A549 (cell line): ENCODE data around the gene NTRK3. TPM values are rescaled to one million over a fixed set of nuclear protein-coding genes. Genes with fewer than 3 reads are reported as not detected.

Experiments
- ATAC-seq, 2 experiments: fragments of 200-7000 bp in 1 of 2; fragments of >200 bp in 1 of 2; cut with Nextera tagmentation in 1 of 2; cut with Tn5 transposase in 1 of 2; 3 replicates each; pipeline versions ENCODE4 v1.8.0 to v1.9.1; 2018 to 2020; ENCODE audit warnings: mild to moderate bottlenecking in 1 of 2, moderate library complexity in 1 of 2
- CTCF ChIA-PET: fragments of 300-600 bp; sonication (Branson Sonifier 250); formaldehyde crosslinking; extraction: SDS; loops from one replicate; lab custom pipeline; 2021; ENCODE audit warnings: antibody characterized with exemption, inconsistent platforms; lab: Yijun Ruan, JAX
- POLR2A ChIA-PET: fragments of 350-600 bp; formaldehyde crosslinking; extraction: SDS; loops from one replicate; lab custom pipeline; 2021; ENCODE audit warnings: antibody characterized with exemption, inconsistent platforms; lab: Yijun Ruan, JAX
- DNase-seq, 2 experiments: peaks; one replicate each; pipeline versions ENCODE4 v3.0.0 to v3.0.0-alpha.2; 2011 to 2016; ENCODE audit warnings: low read depth in 1 of 2, low spot score in 1 of 2
- FAIRE-seq: peaks from 2 replicates; lab custom pipeline; 2011; peaks lifted over from hg19 to GRCh38; lab: Jason Lieb, UNC
- H3K27ac ChIP-seq, 2 experiments: fragments of >200 bp; sonication (Bioruptor Twin); formaldehyde crosslinking; 3 replicates each; pipeline ENCODE4 v1.5.1; 2016 to 2017
- H3K4me1 ChIP-seq: fragments of >200 bp; sonication (Bioruptor Twin); formaldehyde crosslinking; 3 replicates; pipeline ENCODE4 v1.6.1; 2016
- H3K4me2 ChIP-seq: fragments of >200 bp; sonication (Bioruptor Twin); formaldehyde crosslinking; 3 replicates; pipeline ENCODE4 v1.6.1; 2016
- H3K4me3 ChIP-seq: fragments of >200 bp; sonication (Bioruptor Twin); formaldehyde crosslinking; 3 replicates; pipeline ENCODE4 v1.5.1; 2016
- H3K9me3 ChIP-seq: fragments of >200 bp; sonication (Bioruptor Twin); formaldehyde crosslinking; 3 replicates; pipeline ENCODE4 v1.6.1; 2016
- CHD2 ChIP-seq: fragments of 150-350 bp; IDR thresholded peaks from 2 replicates; pipeline ENCODE4 v1.6.1; 2014; ENCODE audit warnings: low read length; ENCODE audit not compliant: partially characterized antibody
- EP300 ChIP-seq, 2 experiments: fragments of >200 bp; sonication (Bioruptor Twin); formaldehyde crosslinking; IDR thresholded peaks; 2 replicates in 1 of 2; 3 replicates in 1 of 2; pipeline ENCODE4 v1.6.1; 2016 to 2017
- ESRRA ChIP-seq: fragments of 150-350 bp; IDR thresholded peaks from 2 replicates; pipeline ENCODE4 v1.6.1; 2014; ENCODE audit warnings: mild to moderate bottlenecking, low read length, borderline replicate concordance
- FOSB ChIP-seq: fragments of 250-450 bp; sonication (Bioruptor Pico); IDR thresholded peaks from 2 replicates; pipeline ENCODE4 v1.5.0; 2020; ENCODE audit warnings: mild to moderate bottlenecking, moderate library complexity
- FOSL2 ChIP-seq, 2 experiments: fragments of 450-650 bp in 1 of 2; fragments of >200 bp in 1 of 2; sonication (Bioruptor Twin) in 1 of 2; formaldehyde crosslinking; IDR thresholded peaks; 2 replicates each; pipeline versions ENCODE4 v1.5.0 to v1.6.1; 2016 to 2020; ENCODE audit warnings: mild to moderate bottlenecking in 1 of 2, moderate library complexity in 1 of 2
- FOXS1 ChIP-seq: fragments of 250-450 bp; sonication (Bioruptor Pico); IDR thresholded peaks from 2 replicates; pipeline ENCODE4 v1.5.0; 2020; ENCODE audit warnings: mild to moderate bottlenecking, moderate library complexity
- JUNB ChIP-seq: fragments of >200 bp; sonication (Bioruptor Twin); formaldehyde crosslinking; IDR thresholded peaks from 2 replicates; pipeline ENCODE4 v1.6.1; 2016
- MAZ ChIP-seq: fragments of 150-350 bp; IDR thresholded peaks from 2 replicates; pipeline ENCODE4 v1.6.1; 2014; ENCODE audit warnings: antibody characterized with exemption, low read depth, low read length, borderline replicate concordance
- MYC ChIP-seq: IDR thresholded peaks from 2 replicates; pipeline ENCODE4 v1.6.1; 2012; ENCODE audit warnings: mild to moderate bottlenecking, inconsistent platforms, low read length, improper control_type of control experiment, borderline replicate concordance
- NFE2L2 ChIP-seq: fragments of 150-350 bp; conservative IDR thresholded peaks from 2 replicates; pipeline ENCODE4 v1.6.1; 2014; ENCODE audit warnings: low read length
- NPAS2 ChIP-seq: fragments of 250-450 bp; sonication (Bioruptor Pico); IDR thresholded peaks from 2 replicates; pipeline ENCODE4 v1.8.0; 2022; ENCODE audit warnings: mild to moderate bottlenecking, moderate library complexity, borderline replicate concordance
- NR3C1 ChIP-seq: fragments of >200 bp; sonication (Bioruptor Twin); formaldehyde crosslinking; IDR thresholded peaks from 3 replicates; pipeline ENCODE4 v1.6.1; 2017
- PHF8 ChIP-seq: fragments of 200-600 bp; sonication (generic); IDR thresholded peaks from 2 replicates; pipeline ENCODE4 v1.6.1; 2016; ENCODE audit warnings: low read depth, mild to moderate bottlenecking, antibody characterized with exemption, moderate library complexity, borderline replicate concordance
- POLR2AphosphoS2 ChIP-seq: conservative IDR thresholded peaks from 2 replicates; pipeline ENCODE4 v1.6.1; 2012; ENCODE audit warnings: low read length, improper control_type of control experiment, inconsistent platforms
- RARB ChIP-seq: fragments of 250-450 bp; sonication (Bioruptor Pico); IDR thresholded peaks from 2 replicates; pipeline ENCODE4 v1.8.0; 2021; ENCODE audit warnings: mild to moderate bottlenecking, moderate library complexity
- TFCP2L1 ChIP-seq: fragments of 250-450 bp; sonication (Bioruptor Pico); IDR thresholded peaks from 2 replicates; pipeline ENCODE4 v1.5.0; 2021; ENCODE audit warnings: mild to moderate bottlenecking
- TP53 ChIP-seq: fragments of 250-450 bp; sonication (Bioruptor Pico); IDR thresholded peaks from 2 replicates; pipeline ENCODE4 v1.5.0; 2021; ENCODE audit warnings: mild to moderate bottlenecking, moderate library complexity
- ZC3H11A ChIP-seq: fragments of 450-650 bp; IDR thresholded peaks from 2 replicates; pipeline ENCODE4 v1.6.1; 2014; ENCODE audit warnings: antibody characterized with exemption, mild to moderate bottlenecking
- WGBS: methylation state at CpG from one replicate; pipeline ENCODE4 v1.1.6; 2017; ENCODE audit errors: missing lambda C conversion rate; 5-methylcytosine and 5-hydroxymethylcytosine counted together
- polyA plus RNA-seq, 4 experiments: library from polyadenylated mRNA; depleted of rRNA in 3 of 4; stranded (reverse); fragments of >200 nt; fragmentation: RNase III in 1 of 4; extraction: RNeasy Plus Mini Kit Qiagen cat#74134 plus additional on column Dnase treatment in 1 of 4; gene quantifications; 2 replicates in 3 of 4; 3 replicates in 1 of 4; pipeline ENCODE4 v1.2.3, GENCODE V29; 2011 to 2017
- TF ChIP-seq, protein P1 (sequence below): fragments of >200 bp; sonication (Bioruptor Twin); formaldehyde crosslinking; IDR thresholded peaks from 2 replicates; pipeline ENCODE4 v1.6.1; 2016
- TF ChIP-seq, protein P2 (sequence below): fragments of 250-450 bp; sonication (Bioruptor Pico); IDR thresholded peaks from 2 replicates; pipeline ENCODE4 v1.5.0; 2020; ENCODE audit warnings: low read depth, mild to moderate bottlenecking, moderate library complexity
- TF ChIP-seq, protein P3 (sequence below): IDR thresholded peaks from 2 replicates; pipeline ENCODE4 v1.6.1; 2012
- TF ChIP-seq, protein P4 (sequence below): IDR thresholded peaks from 2 replicates; pipeline ENCODE4 v1.6.1; 2012; ENCODE audit warnings: low read depth, borderline replicate concordance
- TF ChIP-seq, protein P5 (sequence below): fragments of 450-650 bp; IDR thresholded peaks from 2 replicates; pipeline ENCODE4 v1.6.1; 2014; ENCODE audit warnings: antibody characterized with exemption
- TF ChIP-seq, protein P6 (sequence below): fragments of 200-600 bp; sonication (generic); IDR thresholded peaks from 2 replicates; pipeline ENCODE4 v1.6.1; 2016; ENCODE audit warnings: antibody characterized with exemption, mild to moderate bottlenecking, moderate library complexity

The NTRK3 gene
- polyA plus RNA-seq, 2 of the 4 experiments (the other 2 are of a cell fraction), result 55.0 to 55.2 TPM

DNA sequence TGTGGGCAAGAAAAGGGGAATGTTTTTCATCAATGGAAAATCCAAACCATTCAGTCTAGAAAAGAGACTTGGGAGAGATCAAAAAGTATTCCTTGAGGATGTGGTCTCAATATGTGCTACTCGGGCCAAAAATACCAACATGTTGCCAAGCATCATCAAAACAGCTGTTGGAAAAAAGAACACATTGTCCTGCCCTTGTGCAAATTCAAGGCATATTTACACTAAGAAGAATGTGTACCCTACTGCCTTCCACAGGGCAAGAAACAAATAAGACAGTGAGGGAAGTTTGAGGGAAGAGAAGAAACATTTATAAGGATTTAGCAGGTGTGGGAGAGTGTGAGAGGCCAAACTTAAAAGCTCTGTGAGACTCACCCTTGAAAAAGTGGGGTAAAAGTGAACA lies 252.1 kb downstream of the NTRK3 start:
- no peak for FAIRE-seq
- no peak for ATAC-seq
- H3K9me3 ChIP-seq, result peaks cover 11% of the 10 kb centered on the region; the same call in 1 of the 3 replicates
- H3K4me2 ChIP-seq, result no peak overlapping the region
- POLR2A ChIA-PET, result no interaction called here
- no peak for DNase-seq
- 9% methylated on average over 1 of the region's 1 CpG for WGBS
- H3K4me1 ChIP-seq, result no peaks in the 10 kb centered on the region
- no peak overlapping the region for H3K4me3 ChIP-seq
- no peak for TF ChIP-seq EP300 (IDR thresholded peaks at IDR 0.05)
- no peak for TF ChIP-seq FOSB
- TF ChIP-seq, protein P1, sequence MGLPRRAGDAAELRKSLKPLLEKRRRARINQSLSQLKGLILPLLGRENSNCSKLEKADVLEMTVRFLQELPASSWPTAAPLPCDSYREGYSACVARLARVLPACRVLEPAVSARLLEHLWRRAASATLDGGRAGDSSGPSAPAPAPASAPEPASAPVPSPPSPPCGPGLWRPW, result no peak
- TF ChIP-seq, protein P2, sequence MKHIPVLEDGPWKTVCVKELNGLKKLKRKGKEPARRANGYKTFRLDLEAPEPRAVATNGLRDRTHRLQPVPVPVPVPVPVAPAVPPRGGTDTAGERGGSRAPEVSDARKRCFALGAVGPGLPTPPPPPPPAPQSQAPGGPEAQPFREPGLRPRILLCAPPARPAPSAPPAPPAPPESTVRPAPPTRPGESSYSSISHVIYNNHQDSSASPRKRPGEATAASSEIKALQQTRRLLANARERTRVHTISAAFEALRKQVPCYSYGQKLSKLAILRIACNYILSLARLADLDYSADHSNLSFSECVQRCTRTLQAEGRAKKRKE (CRISPR knock-in tag), result no peak
- TF ChIP-seq TP53, result no peak
- no peak for TF ChIP-seq FOSL2 (IDR thresholded peaks at IDR 0.05)
- TF ChIP-seq FOSL2 (CRISPR knock-in tag; IDR thresholded peaks at IDR 0.05), result no peak
- TF ChIP-seq, protein P3, sequence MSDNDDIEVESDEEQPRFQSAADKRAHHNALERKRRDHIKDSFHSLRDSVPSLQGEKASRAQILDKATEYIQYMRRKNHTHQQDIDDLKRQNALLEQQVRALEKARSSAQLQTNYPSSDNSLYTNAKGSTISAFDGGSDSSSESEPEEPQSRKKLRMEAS, result no peak
- no peak for TF ChIP-seq PHF8
- TF ChIP-seq FOXS1, result no peak
- TF ChIP-seq CHD2, result no peak
- TF ChIP-seq NFE2L2, result no peak
- H3K27ac ChIP-seq, result no peak overlapping the region
- CTCF ChIA-PET, result interaction anchor here (0.5 to 1.0 kb wide), 2 partner anchors 8 to 704 kb away, joined by 3 to 4 read pairs; no protein-coding TSS in a partner anchor

DNA sequence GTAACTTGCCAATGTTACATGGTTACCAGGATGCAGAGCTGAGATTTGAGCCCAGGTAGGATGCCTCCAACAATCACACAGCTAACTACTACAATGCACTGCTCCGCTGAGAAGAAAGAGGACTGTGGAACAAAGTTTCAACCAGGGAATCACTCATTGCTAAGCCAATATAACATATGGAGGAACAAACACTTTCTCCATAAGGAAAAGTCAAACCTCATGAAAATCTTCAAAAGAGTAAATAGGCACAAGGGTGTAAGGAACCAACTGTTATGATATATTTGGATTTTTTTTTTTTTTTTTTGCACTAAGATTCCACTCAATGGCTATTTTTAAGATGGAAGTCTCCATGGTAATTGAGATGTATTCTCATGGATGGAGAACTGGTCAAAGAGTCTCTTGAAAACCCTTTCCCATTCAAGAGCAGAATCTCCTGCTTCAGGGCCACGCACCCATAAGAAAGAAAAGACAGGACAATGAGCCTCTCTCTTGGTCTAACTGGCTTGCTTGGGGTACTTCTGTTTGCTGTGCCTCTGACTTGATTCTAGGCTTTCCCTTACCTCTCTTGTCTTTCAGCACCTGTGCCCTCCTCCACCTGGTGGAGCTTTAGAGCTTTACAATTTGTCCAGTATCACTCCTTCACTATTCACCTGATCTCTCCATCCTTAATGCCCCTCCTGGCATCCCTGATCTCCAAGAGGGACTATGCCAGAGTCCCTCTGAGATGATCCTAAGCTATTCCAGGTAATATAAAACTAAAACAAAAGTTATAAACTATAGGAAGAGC lies 252.8 kb downstream of the NTRK3 start:
- FAIRE-seq (no peak), ATAC-seq (no peak), DNase-seq (no peak)
- ChIA-PET CTCF (no interaction called here), POLR2A (no interaction called here)
- Histone ChIP-seq H3K4me3 (no peak overlapping the region), H3K4me1 (no peaks in the 10 kb centered on the region), H3K27ac (no peak overlapping the region), H3K9me3 (peaks cover 11% of the 10 kb centered on the region; the same call in 1 of the 3 replicates), H3K4me2 (no peak overlapping the region)
- WGBS, result 23% methylated on average over 2 of the region's 2 CpGs
- no peak for TF ChIP-seq MYC
- TF ChIP-seq JUNB, result no peak
- no peak for TF ChIP-seq NPAS2
- no peak for TF ChIP-seq ESRRA
- no peak for TF ChIP-seq ZC3H11A
- TF ChIP-seq POLR2AphosphoS2, result no peak
- TF ChIP-seq TFCP2L1 (CRISPR knock-in tag), result no peak
- TF ChIP-seq NR3C1, result no peak
- TF ChIP-seq FOXS1, result no peak
- TF ChIP-seq, protein P4, sequence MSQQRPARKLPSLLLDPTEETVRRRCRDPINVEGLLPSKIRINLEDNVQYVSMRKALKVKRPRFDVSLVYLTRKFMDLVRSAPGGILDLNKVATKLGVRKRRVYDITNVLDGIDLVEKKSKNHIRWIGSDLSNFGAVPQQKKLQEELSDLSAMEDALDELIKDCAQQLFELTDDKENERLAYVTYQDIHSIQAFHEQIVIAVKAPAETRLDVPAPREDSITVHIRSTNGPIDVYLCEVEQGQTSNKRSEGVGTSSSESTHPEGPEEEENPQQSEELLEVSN, result no peak
- no peak for TF ChIP-seq RARB
- TF ChIP-seq, protein P1, result no peak
- TF ChIP-seq, protein P5, sequence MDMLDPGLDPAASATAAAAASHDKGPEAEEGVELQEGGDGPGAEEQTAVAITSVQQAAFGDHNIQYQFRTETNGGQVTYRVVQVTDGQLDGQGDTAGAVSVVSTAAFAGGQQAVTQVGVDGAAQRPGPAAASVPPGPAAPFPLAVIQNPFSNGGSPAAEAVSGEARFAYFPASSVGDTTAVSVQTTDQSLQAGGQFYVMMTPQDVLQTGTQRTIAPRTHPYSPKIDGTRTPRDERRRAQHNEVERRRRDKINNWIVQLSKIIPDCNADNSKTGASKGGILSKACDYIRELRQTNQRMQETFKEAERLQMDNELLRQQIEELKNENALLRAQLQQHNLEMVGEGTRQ, result no peak
- no peak for TF ChIP-seq MAZ
- TF ChIP-seq, protein P6, sequence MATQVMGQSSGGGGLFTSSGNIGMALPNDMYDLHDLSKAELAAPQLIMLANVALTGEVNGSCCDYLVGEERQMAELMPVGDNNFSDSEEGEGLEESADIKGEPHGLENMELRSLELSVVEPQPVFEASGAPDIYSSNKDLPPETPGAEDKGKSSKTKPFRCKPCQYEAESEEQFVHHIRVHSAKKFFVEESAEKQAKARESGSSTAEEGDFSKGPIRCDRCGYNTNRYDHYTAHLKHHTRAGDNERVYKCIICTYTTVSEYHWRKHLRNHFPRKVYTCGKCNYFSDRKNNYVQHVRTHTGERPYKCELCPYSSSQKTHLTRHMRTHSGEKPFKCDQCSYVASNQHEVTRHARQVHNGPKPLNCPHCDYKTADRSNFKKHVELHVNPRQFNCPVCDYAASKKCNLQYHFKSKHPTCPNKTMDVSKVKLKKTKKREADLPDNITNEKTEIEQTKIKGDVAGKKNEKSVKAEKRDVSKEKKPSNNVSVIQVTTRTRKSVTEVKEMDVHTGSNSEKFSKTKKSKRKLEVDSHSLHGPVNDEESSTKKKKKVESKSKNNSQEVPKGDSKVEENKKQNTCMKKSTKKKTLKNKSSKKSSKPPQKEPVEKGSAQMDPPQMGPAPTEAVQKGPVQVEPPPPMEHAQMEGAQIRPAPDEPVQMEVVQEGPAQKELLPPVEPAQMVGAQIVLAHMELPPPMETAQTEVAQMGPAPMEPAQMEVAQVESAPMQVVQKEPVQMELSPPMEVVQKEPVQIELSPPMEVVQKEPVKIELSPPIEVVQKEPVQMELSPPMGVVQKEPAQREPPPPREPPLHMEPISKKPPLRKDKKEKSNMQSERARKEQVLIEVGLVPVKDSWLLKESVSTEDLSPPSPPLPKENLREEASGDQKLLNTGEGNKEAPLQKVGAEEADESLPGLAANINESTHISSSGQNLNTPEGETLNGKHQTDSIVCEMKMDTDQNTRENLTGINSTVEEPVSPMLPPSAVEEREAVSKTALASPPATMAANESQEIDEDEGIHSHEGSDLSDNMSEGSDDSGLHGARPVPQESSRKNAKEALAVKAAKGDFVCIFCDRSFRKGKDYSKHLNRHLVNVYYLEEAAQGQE, result no peak
